HG02678 (cell line): ENCODE results near the gene PRSS48.
A peak's percentile ranks its signal among the peaks of the same experiment; 100 is the strongest.
"Not testable (repeated sequence)": the region's sequence is repeated elsewhere in the genome, so short reads cannot be mapped to it uniquely, and the experiment has no call there.

Experiments used
- ATAC-seq: cut with Tn5 transposase; IDR thresholded peaks from one replicate; pipeline ENCODE4 v1.9.1; 2021; ENCODE audit warnings: mild to moderate bottlenecking, moderate library complexity; ENCODE audit not compliant: unreplicated experiment

The PRSS48 gene, protein sequence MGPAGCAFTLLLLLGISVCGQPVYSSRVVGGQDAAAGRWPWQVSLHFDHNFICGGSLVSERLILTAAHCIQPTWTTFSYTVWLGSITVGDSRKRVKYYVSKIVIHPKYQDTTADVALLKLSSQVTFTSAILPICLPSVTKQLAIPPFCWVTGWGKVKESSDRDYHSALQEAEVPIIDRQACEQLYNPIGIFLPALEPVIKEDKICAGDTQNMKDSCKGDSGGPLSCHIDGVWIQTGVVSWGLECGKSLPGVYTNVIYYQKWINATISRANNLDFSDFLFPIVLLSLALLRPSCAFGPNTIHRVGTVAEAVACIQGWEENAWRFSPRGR

DNA sequence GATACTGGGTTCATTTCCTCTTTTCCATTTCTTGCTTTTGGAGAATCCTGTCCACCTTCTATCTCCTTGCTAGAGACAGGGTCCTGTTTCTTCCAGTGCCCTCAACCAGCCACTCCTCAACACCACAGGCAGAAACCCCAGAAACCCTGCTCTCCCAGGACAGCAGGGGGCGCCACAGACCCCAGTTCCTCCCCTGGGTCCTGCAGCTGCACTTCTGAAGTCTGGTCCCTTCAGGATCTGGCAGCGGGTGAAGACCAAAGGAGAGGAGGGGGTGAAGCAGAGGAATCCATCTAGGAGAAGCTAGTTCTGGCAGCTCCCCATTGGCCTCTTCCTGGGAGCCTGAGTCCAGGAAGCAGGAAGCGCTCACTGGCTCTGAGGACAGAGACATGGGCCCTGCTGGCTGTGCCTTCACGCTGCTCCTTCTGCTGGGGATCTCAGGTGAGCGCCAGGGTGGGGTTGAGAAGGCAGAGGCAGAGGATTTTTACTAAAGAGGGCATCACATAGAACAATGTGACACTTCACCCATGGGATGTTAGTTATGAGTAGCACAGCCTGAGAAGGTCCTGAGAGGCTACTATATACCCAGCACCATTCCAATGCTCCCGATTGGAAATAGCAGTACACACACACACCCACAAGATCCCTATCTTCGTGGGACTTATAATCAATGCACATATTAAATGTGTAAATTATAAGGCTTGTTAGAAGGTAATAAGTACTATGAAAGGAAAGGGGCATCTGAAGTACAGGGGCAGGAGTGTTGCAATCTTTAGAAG is at the start of gene PRSS48:
PRSS48 (plus strand) TSS at position 375 of the 776 bp plus-strand sequence; CDS start at position 387, 12 bp downstream.
- ATAC-seq, result peak; percentile 60

DNA sequence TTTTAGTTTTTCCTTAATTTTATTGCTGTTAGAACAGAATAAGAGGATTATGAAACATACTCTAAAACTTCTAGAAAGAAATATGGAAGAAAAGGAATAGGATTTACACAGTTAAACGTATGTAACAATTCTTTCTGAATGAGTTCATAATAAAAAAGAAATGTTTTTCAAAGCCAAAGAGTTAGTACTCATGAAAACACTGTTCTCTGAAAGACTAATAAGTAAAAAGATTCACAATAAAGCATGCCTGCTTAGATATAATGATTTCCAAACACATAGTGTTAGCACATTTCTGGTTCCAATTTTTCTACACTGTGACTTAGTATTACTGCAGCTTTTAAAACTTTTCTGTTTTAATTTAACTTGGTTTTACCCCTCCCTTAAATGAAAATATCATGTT is 49.8 kb upstream of the PRSS48 start:
- ATAC-seq, result no peak

DNA sequence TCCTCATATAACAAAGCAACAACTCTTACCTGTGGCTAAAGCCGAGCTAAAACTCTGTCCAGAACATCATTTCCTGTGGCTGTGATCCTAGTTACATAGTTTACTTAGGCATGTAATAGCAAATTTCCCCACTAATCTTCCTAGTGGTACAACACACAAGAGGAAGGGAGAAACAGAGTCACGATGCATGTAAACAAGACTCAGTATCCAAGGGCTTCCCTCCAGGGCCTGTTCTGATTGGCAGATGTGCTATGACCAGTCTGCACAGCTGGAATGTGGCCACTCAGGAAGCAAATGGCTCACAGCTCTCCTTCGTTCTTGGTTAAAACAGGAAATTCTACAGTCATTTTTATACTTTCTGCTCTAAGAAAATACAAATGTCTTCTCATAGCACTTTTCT is 49.2 kb upstream of the PRSS48 start:
- no peak for ATAC-seq

DNA sequence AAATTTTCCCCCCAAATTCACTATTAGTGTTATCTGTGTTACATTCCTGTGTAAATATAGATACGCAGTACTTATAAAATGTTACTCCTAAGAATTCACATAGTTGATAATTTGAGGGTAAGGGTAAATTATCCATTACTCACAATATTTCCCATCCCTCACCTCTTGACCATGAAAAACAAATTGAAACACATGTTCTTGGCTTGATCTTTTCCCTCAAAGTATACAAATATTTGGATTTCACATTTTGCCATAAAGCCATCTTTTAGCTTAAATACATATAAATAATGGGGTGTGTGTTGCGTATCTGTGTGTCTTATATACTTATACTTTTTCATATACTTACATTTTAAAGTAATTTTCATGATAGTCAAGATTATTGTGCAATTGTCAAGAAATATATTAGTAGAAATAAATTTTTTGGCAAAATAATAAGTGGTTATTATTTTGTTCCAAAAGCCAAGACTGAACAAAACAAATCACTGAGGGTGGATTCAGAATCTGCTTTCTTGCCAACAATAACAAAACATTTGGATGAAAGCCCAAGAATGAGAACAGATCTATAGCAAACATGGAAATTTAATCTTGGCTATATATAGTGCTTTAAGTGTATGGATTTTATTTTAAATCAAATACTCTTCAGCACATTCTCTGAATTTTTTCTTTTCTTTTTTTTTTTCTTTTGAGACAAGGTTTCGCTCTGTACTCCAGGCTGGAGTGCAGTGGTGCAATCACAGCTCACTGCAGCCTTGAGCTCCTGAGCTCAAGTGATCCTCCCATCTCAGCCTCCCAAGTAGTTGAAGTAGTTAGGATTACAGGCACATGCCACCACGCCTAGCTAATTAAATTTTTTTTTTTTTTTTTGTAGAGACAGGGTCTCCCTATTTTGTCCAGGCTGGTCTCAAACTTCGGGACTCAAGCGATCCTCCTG is 48.5 kb upstream of the PRSS48 start:
- no peak for ATAC-seq

DNA sequence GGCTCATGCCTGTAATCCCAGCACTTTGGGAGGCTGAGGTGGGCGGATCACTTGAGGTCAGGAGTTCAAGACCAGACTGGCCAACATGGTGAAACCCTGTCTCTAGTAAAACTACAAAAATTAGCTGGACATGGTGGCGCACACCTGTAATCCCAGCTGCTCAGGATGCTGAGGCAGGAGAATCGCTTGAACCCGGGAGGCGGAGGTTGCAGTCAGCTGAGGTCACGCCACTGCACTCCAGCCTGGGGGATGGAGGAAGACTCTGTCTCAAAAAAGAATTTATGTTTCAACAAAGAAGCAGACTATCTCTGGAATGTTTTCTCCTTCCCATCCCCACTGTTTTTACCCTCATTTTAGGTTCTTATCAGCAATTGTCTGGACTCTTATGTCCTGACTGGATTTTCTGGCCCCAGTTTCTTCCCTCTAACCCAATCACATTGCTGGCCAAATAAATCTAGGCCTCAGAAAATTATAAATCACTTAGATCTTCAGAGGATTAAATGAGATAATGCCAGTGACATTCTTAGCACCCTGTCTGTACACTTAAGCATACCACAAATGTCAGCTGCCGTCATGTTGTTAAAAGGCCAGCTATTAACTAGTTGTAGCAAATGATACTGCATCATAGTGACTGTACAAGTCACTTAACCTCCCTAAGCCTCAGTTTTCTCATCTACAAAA is 44.9 kb upstream of the PRSS48 start:
- no peak for ATAC-seq

DNA sequence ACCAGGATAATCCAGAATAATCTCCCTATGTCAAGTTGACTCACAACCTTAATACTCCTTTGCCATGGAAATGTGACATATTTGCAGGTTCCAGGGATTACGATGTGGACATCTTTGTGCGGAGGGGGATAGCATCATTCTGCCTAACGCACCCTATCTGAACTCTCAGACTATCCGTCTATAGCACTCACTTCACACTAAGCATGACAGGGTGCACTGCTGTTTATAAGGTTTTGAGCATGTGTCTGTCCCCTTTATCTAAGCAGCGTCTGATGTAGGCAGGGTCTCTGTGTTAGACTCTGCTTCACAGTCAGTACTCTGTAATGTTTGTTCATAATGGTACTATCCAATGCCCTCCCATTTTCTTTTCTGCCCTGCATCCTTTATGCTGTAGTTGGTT is 43.4 kb upstream of the PRSS48 start:
- ATAC-seq, result no peak

DNA sequence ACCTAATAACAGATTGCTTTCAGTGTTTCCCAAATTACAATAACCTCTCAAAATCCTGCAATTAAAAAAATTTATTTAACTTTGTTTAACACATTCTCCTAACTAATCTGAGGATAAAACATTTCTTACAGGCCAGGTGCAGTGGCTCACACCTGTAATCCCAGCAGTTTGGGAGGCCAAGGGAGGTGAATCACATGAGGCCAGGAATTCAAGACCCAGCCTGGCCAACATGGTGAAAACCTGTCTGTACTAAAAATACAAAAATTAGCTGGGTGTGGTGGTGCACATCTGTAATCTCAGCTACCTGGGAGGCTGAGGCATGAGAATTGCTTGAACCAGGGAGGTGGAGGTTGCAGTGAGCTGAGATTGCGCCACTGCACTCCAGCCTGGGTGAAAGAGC is 41.6 kb upstream of the PRSS48 start:
- ATAC-seq, result not testable (repeated sequence)

DNA sequence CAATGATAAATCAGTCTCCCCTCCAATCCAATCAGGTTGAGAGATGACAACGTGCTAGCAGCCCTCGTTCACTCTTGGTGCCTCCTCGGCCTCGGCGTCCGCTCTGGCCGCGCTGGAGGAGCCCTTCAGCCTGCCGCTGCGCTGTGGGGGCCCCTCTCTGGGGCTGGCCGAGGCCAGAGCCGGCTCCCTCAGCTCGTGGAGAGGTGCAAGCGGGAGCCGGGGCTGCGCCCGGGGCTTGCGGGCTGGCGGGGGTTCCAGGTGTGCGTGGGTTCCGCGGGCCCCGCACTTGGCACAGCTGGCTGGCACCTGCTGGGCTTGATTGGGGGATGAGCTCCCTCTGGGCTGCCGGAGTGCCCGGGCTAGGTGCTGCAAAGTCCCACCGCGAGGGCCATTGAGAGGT is 40.9 kb upstream of the PRSS48 start:
- ATAC-seq, result no peak

DNA sequence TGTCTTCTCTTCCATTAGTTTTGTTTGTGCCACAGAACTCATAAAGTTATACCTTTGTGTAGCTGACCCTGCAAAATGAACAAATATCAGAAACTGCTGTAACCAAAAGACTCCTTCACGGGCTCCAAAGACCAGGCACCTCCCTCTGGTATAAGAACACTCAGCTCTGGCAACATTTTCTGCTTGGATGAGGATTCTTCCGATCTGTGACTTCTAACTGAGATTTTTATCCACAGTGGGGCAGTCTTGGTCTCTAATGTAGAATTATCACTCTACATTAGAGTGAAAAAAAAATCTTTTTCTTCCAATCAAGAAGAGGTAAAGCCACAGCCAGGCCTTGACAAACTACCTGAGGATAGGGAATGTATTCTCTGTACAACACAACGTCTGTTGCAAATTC is 38.5 kb upstream of the PRSS48 start:
- ATAC-seq, result no peak

DNA sequence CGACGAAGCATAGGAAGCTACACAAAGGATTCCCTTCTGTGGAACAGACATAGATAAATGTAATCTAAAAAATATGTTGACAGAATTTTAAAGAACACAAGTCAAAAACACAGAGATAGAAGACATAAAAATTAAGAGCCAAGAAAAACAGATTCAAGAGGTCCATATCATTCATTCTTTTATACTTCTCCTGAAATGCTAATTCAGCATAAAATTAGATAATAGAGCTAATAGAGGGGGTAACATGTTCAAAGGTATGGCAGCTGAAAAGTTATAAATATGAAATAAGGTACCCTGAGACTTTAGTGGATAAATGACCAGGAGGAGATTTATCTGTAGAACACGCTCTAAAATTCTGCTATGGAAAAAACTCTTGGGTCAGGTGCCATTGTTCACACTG is 37.4 kb upstream of the PRSS48 start:
- ATAC-seq, result no peak

DNA sequence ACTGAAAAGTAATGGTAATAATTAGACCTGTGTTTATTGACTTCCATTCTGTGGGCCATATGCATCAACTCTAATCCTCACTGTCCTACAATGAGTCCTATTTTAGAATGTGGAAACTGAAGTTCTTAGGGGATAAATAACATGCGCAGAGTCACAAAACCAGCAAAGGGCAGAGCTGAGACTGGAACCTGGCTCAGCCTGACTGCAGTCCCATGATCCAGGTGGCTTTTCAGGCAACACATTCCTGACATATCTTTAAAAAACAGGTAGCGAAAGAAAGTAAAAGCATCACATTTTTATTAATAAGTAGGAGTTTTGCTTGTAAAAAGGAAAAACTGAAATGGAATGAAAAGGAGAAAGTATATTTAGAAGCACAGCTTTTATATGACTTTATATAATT is 34.7 kb upstream of the PRSS48 start:
- no peak for ATAC-seq

DNA sequence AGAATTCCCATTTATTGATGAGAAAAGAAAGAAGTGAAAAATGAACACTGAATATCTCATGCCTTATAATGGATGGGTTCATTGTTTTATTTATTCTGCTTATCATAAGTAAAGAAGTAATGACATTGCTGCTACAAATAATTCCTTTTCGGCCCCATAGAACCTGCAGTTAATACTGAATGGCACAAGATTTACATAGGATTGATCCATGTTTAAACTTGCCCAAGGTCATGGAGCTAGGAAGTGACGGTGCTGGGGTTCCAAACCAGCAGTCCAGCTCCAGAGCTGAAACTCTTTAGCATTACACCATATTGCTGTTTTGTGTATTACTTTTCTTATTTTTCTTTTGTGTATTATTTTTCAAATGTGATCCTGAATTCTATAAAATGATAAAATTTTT is 30.2 kb upstream of the PRSS48 start:
- no peak for ATAC-seq

DNA sequence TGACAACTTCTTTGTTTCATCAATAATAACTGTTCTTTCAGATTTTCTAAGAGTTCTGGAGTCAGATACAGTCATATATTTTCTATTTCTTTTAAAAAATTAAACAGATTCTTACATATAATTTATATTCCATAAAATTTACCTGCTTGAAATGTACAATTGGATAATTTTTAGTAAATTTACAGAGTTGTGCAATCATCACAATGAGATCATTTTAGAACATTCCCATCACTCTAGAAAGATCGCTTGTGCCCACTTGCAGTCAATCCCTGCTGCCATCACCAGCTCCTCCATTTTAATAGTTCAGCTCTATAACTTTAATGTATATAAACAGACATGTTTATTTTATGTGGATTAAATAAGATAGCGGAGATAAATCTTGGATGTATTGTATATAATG is 29.6 kb upstream of the PRSS48 start:
- no peak for ATAC-seq

DNA sequence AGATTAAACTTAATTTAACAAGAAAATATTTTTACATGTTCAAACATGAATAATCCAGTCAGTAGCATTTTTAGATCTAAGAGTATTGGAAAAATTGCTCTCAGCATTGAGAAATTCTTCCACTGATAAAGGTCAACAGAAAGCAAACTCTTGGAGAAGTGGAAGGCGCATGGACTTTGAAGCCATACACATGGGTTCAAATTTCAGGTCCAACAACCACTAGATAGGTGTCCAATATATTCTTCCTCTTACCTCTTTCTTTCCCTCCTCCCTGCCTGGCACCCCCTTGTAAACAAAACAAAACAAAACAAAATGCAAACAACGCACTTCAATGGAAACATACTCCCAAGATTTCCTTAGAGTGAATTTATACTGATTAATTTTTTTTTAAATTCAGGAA is 28.4 kb upstream of the PRSS48 start:
- no peak for ATAC-seq

DNA sequence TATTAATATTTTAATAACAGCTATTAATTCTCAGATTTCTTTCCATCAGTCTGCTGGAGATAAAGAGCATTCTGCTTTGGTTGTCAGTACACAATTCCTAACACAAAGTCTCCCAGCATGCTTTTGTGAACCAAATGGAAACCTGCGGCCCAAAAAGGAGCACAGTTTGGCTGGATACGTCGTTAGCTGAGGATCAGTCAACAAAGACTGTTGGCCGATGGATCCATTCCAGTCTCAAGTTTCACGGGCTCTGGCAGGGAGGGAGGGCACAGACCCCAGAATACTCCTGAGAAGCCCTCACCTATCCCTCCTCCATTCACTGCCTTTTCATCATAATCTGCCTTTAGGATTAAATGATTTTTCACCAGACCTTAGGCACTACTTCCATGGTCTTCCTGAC is 26.3 kb upstream of the PRSS48 start:
- no peak for ATAC-seq

DNA sequence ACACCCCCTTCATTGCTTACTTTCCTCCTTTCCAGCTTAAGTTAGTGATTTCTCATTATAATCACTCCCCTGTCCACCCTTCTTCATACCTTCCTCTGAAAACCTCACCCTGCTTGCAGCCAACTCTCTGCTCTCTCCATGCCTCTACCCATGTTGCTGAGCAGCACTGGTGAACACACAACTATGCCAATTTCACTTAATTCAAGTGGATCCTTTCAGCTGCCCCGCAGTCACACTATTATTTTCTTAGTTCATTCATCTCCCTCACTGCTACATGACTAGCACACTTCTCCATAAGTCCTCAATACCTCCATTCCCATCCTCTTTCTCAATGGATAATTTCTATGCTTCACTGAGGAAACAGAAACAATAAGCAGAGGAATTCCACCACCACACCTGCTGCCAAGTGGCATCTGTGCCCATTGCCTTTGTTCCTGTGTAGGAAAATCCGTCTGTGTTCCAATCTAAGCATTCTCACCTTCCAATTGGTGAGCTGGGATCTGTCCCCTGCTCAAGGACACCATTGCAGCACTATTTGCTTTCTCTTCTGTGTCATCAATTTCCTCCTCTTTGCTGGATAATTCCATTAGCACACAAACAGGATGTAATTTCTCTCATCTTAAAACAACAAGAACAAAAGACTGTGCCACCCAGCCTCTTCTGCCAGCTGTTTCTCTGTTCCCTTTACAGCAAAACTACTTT is 25.2 kb upstream of the PRSS48 start:
- no peak for ATAC-seq

DNA sequence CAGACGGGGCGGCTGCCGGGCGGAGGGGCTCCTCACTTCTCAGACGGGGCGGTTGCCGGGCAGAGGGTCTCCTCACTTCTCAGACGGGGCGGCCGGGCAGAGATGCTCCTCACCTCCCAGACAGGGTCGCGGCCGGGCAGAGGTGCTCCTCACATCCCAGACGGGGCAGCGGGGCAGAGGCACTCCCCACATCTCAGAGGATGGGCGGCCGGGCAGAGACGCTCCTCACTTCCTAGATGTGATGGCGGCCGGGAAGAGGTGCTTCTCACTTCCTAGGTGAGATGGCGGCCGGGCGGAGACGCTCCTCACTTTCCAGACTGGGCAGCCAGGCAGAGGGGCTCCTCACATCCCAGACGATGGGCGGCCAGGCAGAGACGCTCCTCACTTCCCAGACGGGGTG is 21.7 kb upstream of the PRSS48 start:
- not testable (repeated sequence) for ATAC-seq

DNA sequence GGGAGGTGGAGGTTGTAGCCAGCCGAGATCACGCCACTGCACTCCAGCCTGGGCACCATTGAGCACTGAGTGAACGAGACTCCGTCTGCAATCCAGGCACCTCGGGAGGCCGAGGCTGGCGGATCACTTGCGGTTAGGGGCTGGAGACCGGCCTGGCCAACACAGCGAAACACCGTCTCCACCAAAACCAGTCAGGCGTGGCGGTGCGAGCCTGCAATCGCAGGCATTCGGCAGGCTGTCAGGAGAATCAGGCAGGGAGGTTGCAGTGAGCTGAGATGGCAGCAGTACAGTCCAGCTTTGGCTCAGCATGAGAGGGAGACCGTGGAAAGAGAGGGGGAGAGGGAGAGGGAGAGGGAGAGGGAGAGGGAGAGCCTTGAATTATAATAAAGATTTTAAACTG is 21.3 kb upstream of the PRSS48 start:
- not testable (repeated sequence) for ATAC-seq

DNA sequence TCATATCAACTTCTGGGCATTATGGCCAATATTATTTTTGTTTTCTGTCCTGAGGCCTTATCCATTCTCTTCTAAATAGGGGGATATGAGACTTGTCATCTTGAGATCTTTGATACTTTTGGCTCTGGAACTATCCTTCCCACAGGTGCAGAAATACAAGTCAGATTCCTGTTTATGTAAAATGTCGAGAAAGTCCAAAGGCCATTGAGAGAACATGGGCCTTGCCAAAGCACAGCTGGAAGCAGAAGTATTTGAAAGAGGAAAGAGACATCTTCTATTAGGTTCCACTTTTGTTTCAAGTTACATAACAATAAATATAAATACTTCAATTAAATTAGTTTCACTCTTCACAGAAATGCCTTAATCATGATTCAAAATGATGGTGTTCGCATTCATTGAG is 20.8 kb upstream of the PRSS48 start:
- ATAC-seq, result no peak

DNA sequence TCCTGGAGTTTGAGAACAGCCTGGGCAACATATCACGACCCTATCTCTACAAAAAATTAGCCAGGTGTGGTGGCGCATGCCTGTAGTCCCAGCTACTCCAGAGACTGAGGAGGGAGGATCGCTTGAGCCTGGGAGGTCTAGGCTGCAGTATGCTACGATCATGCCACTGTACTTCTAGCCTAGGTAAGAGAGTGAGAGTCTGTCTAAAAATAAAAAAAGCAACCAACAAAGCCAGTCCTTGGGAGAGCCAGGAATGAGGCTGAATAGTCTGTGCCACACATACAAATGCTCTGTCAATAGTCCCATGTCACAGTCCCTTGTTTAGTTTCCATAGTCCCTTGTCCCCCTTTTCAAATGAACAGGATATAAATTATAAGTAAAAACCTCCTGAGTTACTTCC is 19.3 kb upstream of the PRSS48 start:
- no peak for ATAC-seq
